HL-60/S4 (cell line): ENCODE data around the gene RIT1.
"Not testable (repeated sequence)": the region's sequence is repeated elsewhere in the genome, so short reads cannot be mapped to it uniquely, and the experiment has no call there.

Experiments used
- in situ Hi-C: fragments of 300-500 bp; cut with MboI; formaldehyde crosslinking; loops from 2 replicates; pipeline ENCODE4 v1.14.3; 2022; ENCODE audit warnings: low sequenced_read_pairs

The RIT1 gene

GRCh38 chr1:155895617-155896016 is 15.5 kb downstream of the RIT1 start:
- in situ Hi-C loops = not testable (repeated sequence)

- in situ Hi-C loops = no loop called here
These were observed 17.6 kb downstream of the RIT1 start for GRCh38 chr1:155893389-155894142.

GRCh38 chr1:155892796-155893195 is 18.4 kb downstream of the RIT1 start:
- in situ Hi-C loops = no loop called here

GRCh38 chr1:155890251-155890650 is 20.9 kb downstream of the RIT1 start:
- in situ Hi-C loops = no loop called here

- in situ Hi-C loops = no loop called here
These were observed 21.6 kb downstream of the RIT1 start for GRCh38 chr1:155889566-155889965.

- in situ Hi-C loops = no loop called here
These were observed 22.7 kb downstream of the RIT1 start for GRCh38 chr1:155888481-155888880.

- in situ Hi-C loops = no loop called here
These were observed 26.2 kb downstream of the RIT1 start for GRCh38 chr1:155884982-155885381.

- in situ Hi-C loops = no loop called here
These were observed 26.9 kb downstream of the RIT1 start for GRCh38 chr1:155884031-155884960.

GRCh38 chr1:155882766-155883165 is 28.4 kb downstream of the RIT1 start:
- in situ Hi-C loops = no loop called here

GRCh38 chr1:155882235-155882634 is 28.9 kb downstream of the RIT1 start:
- in situ Hi-C loops = no loop called here

- in situ Hi-C loops = no loop called here
These were observed 30.2 kb downstream of the RIT1 start for GRCh38 chr1:155880950-155881349.

GRCh38 chr1:155880251-155880650 is 30.9 kb downstream of the RIT1 start:
- in situ Hi-C loops = no loop called here

- in situ Hi-C loops = no loop called here
These were observed 33.2 kb downstream of the RIT1 start for GRCh38 chr1:155877945-155878344.

GRCh38 chr1:155873860-155874259 is 37.3 kb downstream of the RIT1 start:
- in situ Hi-C loops = no loop called here

GRCh38 chr1:155872527-155872926 is 38.6 kb downstream of the RIT1 start:
- in situ Hi-C loops = no loop called here

GRCh38 chr1:155871390-155871789 is 39.8 kb downstream of the RIT1 start:
- in situ Hi-C loops = no loop called here

- in situ Hi-C loops = no loop called here
These were observed 43.4 kb downstream of the RIT1 start for GRCh38 chr1:155867766-155868165.

GRCh38 chr1:155864393-155864792 is 46.8 kb downstream of the RIT1 start:
- in situ Hi-C loops = no loop called here

- in situ Hi-C loops = no loop called here
These were observed 49.3 kb downstream of the RIT1 start for GRCh38 chr1:155861896-155862295.

- in situ Hi-C loops = no loop called here
These were observed 50.1 kb downstream of the RIT1 start for GRCh38 chr1:155860970-155861510.
